Stimulated activated CD8-positive, alpha-beta memory T cell treated with anti-CD3 and anti-CD28 coated beads, Interleukin-15, amount 100 ng/mL, for 1 hour (primary cell): ENCODE results near the gene ALB.

Source experiments
- DNase-seq: peaks from one replicate; pipeline ENCODE4 v3.0.0-alpha.2; 2020; ENCODE audit warnings: low read depth

The ALB gene

DNA sequence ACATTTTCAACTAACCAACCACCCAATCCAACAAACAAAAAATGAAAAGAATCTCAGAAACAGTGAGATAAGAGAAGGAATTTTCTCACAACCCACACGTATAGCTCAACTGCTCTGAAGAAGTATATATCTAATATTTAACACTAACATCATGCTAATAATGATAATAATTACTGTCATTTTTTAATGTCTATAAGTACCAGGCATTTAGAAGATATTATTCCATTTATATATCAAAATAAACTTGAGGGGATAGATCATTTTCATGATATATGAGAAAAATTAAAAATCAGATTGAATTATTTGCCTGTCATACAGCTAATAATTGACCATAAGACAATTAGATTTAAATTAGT is 27.7 kb downstream of the ALB start:
- no peak for DNase-seq

DNA sequence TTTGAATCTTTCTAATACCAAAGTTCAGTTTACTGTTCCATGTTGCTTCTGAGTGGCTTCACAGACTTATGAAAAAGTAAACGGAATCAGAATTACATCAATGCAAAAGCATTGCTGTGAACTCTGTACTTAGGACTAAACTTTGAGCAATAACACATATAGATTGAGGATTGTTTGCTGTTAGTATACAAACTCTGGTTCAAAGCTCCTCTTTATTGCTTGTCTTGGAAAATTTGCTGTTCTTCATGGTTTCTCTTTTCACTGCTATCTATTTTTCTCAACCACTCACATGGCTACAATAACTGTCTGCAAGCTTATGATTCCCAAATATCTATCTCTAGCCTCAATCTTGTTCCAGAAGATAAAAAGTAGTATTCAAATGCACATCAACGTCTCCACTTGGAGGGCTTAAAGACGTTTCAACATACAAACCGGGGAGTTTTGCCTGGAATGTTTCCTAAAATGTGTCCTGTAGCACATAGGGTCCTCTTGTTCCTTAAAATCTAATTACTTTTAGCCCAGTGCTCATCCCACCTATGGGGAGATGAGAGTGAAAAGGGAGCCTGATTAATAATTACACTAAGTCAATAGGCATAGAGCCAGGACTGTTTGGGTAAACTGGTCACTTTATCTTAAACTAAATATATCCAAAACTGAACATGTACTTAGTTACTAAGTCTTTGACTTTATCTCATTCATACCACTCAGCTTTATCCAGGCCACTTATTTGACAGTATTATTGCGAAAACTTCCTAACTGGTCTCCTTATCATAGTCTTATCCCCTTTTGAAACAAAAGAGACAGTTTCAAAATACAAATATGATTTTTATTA is 28.3 kb downstream of the ALB start:
- no peak for DNase-seq

DNA sequence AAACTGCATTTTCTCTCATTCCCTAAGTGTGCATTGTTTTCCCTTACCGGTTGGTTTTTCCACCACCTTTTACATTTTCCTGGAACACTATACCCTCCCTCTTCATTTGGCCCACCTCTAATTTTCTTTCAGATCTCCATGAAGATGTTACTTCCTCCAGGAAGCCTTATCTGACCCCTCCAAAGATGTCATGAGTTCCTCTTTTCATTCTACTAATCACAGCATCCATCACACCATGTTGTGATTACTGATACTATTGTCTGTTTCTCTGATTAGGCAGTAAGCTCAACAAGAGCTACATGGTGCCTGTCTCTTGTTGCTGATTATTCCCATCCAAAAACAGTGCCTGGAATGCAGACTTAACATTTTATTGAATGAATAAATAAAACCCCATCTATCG is 29.1 kb downstream of the ALB start:
- DNase-seq, result no peak

DNA sequence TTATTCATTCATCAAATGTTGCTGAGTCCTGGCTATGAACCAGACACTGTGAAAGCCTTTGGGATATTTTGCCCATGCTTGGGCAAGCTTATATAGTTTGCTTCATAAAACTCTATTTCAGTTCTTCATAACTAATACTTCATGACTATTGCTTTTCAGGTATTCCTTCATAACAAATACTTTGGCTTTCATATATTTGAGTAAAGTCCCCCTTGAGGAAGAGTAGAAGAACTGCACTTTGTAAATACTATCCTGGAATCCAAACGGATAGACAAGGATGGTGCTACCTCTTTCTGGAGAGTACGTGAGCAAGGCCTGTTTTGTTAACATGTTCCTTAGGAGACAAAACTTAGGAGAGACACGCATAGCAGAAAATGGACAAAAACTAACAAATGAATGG is 30.2 kb downstream of the ALB start:
- DNase-seq, result no peak

DNA sequence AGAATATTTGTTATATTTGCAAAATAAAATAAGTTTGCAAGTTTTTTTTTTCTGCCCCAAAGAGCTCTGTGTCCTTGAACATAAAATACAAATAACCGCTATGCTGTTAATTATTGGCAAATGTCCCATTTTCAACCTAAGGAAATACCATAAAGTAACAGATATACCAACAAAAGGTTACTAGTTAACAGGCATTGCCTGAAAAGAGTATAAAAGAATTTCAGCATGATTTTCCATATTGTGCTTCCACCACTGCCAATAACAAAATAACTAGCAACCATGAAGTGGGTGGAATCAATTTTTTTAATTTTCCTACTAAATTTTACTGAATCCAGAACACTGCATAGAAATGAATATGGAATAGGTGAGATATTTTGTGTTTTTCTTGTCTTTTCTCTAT is 31.9 kb downstream of the ALB start, which contains the start of gene AFP:
Gene AFP (plus strand): TSS at position 238 of the 400 bp plus-strand sequence. CDS start 42 bp downstream, at position 280.
- DNase-seq, result no peak

DNA sequence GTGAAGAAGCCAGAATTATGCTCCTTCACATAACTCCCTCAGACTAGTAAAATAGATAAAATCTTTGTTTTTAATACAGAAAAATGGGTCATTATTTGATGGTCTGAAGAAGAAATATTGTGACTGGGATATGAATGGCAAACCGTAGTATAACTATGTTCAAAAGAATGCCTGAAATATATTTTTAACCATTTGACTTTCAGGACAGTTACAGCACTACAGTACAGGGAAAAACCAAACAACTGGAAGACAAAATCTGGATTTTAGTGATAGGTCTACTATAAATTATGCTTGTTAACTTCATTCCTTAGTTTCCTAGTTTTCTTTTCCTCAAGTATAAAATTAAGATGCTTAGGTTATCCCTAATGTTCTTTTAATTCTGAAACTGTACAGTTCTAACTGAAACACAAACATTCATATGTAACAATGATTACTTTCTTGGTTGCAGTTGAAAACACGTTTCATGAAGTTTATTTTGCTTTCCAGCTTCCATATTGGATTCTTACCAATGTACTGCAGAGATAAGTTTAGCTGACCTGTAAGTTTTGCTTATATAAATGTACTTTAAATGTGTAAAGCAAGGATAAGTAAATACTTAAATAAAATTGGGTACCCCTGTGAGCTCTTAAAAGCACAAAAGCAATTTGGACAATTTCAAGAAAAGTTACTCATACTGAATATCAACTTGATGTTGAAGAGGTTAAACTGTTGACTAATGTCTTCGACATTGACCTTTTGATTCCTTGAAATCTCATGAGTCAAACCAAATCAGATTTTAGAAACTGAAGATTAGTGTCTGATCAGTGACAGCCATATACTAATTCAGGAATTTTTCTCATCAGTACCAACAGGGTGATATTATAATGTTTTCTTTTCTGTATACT is 32.8 kb downstream of the ALB start:
- no peak for DNase-seq

DNA sequence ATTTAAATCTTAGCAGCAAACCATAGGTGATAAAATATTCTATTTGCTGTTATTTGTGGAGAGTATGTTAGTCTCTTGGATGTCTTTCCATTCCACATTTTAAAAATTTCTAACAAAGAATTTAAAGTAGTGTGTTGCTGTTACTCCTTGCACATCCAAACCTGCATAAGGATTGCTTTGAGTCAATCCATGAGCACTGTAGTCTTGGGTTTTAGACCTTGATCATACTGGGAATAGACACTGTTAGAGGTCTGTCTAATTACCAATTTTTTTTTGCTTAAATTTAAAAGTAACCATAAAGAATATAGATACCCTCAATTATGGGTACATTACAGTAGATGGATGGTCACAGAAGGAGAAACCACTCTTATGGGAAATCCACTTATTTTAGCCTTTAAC is 33.5 kb downstream of the ALB start:
- no peak for DNase-seq

DNA sequence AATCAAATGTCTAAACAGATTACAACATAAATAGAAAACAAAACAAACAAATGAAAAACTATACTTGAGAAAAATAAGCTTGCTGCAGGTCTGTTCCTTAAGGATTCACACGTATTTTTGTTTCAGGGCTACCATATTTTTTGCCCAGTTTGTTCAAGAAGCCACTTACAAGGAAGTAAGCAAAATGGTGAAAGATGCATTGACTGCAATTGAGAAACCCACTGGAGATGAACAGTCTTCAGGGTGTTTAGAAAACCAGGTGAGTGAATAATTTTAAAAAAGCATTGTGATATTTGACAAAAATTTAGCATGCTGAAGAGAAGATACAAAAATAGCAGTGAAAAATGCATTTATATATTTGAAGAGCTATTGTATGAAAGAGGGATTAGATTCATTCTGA is 34.0 kb downstream of the ALB start:
- DNase-seq, result no peak

DNA sequence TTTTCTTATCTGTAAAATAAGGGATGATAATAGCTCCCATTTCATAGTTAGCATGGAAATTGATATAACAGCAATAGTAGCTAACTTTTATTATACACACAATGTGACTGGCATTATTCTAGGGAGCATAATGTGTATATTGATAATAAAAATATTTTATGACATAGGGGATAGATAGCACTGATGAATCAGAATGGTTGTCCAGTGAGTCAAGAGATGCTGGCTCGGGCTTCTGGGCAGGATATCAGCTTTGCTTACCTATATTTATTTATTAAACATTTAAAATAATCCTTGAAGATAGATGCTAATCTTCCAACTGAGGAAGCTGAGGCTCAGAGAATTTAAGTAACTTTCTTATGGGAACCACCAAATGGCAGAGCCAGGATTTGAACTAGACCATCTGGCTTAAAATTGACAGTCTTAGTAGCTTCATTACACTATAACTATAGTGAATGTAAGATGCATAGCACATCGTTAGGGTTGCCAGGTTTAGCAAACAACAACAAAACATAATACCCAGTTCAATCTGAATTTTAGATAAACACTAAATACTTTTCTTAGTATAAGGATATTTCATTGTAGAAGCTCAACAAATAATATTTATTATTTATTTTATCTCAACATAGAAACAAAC is 34.6 kb downstream of the ALB start:
- no peak for DNase-seq

DNA sequence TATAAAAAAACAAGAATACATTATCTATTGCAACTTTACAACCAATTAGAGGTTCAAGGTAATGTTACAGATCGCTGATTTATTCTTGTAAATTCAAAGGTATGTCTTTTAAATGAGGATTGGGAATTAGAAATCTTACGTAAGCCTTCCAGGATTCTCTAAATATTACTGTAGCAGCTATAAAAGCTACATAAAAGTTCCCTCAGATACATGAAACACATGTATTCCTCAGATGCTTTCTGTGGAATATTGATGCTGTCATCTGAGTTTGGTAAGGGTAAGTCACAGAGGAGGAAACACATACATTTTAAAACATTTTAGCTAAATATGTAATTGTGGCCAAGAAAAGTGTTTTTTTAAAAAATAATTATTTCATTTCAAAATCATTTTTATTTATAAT is 35.4 kb downstream of the ALB start:
- no peak for DNase-seq

DNA sequence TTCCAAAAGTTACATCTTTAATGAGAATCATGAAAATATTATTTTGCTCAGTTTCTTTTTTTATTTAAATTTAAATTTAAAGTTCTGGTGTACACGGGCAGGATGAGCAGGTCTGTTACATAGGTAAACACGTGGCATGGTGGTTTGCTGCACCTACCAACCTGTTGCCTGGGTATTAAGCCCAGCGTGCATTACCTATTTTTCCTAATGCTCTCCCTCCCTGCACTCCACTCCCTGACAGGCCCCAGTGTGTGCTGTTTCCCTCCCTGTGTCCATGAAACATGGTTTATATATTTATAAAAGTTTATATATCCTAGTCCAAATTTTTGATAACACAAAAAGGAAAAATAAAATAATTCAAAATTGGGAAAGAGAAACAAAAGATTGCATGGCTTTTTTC is 35.9 kb downstream of the ALB start:
- no peak for DNase-seq

DNA sequence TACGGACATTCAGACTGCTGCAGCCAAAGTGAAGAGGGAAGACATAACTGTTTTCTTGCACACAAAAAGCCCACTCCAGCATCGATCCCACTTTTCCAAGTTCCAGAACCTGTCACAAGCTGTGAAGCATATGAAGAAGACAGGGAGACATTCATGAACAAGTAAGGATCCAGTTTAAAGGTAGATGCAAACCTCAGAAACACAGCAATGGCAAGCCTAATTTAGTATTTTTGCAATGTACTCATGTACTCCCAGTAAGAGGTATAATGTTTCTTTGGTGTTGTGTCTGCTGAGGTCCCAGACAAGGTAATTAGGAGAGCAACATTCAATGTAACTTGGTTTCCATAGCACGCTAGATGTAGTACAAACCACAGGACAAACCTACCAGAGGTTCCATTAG is 36.6 kb downstream of the ALB start:
- no peak for DNase-seq

DNA sequence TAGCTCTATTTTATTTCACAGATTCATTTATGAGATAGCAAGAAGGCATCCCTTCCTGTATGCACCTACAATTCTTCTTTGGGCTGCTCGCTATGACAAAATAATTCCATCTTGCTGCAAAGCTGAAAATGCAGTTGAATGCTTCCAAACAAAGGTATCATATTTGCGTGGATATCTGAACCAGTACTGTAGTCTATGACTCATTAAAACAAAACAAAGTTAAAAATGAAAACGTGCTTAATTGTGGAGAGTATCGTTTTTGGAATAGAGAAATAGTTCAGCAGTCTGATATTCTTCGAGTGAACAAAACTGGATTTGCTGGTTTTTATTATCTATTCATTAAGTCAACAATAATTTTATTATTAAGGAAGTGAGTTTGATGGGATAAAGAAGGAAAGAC is 38.2 kb downstream of the ALB start:
- DNase-seq, result no peak

DNA sequence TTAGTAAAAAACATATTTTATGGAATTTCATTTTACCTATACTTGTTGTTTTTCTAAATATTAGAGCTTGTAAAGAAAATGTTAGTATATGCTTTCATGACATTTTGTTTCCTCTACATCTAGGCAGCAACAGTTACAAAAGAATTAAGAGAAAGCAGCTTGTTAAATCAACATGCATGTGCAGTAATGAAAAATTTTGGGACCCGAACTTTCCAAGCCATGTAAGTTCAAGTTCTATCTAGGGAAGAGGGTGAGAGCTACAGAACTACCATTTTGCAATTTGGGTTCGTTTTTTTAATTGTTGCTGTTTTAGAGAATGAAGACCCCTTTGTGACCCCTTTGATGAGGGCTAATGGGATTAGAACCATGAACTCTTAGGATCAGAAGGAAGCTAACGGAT is 39.1 kb downstream of the ALB start:
- no peak for DNase-seq

DNA sequence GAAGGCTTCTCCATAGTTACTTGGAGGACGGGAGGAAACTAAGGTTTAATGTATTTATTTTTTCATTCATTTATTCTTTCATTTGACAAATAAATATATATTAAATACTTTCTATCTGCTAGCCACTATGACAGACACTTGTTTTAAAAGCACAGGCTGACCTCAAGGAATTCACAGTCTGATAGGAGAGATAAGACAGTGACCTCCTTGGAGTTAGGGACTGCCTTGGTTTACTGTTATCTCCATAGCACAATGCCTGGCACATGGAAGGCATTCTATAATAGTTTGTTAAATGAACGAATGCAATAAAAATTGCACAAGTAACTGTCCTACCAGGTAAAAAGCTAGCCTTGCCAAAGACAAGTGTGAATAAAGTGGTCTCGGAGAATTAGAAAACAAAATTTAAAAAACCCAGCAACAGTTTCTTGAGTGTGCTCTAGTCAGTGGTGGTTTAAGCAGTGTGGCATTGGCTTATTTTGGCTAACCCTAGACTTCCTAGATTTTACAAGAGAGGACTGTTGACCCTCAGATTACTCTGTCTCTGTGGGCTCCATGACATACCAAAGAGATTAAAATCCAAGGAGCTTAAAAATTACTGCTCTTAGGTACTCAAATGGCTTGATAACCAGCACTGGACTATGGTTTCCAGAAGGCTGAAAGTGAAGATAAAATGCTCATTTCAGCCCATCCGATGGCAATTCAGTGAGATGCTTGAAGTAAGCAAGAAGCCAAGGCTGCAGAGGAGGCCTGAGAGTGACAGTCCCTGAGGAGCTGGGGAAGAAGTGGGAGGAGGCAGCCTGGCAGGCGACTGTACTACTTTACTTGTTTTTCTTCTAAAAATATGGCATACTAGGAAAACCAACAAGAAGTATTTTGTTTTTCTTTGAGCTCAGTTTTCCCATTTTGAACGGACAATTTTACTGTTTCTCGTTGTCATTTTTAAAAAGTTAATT is 41.6 kb downstream of the ALB start:
- no peak for DNase-seq

DNA sequence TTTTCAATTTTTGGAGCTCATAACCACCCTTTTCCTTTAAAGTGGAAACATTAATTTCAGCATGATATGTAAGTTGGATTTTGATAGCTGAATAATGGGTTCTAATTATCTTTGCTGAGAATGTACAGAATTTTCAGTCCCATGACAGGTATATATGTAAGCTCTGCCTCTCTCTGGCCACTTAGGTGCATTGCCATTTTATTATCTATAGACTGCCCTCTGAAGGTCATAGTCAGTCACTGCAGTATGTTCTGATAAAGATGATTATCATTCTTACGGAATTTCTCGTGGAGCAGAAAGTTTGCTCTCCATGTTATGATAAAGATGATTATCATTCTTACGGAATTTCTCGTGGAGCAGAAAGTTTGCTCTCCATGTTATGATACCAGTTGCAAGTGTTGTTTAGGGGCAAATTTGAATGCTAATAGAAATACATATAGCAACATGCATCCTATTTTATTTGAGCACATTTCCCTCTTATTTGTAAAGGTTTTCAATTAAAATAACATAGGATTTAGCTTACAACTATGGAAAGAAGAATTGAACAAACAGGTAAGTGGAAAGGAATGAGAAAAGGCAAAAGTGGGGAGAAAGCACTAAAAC is 42.4 kb downstream of the ALB start:
- DNase-seq, result no peak

DNA sequence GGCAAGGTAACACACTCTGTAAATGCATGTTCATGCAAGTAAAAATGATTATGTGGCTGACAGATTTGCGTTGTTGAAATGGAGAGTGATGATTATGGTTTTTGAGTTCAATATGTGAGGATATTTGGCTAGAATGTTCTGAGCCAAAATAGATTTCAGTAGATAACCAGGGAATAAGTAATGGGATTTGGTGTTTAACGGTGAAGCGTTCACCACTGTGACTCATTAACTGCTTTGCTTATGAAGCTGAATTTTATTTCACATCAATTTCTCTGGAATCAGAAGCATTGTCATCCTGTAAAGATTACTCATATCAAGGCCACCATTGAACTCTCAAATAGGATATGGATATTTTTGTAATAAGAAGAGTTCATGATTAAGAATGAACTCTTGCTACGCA is 43.6 kb downstream of the ALB start:
- DNase-seq, result no peak

DNA sequence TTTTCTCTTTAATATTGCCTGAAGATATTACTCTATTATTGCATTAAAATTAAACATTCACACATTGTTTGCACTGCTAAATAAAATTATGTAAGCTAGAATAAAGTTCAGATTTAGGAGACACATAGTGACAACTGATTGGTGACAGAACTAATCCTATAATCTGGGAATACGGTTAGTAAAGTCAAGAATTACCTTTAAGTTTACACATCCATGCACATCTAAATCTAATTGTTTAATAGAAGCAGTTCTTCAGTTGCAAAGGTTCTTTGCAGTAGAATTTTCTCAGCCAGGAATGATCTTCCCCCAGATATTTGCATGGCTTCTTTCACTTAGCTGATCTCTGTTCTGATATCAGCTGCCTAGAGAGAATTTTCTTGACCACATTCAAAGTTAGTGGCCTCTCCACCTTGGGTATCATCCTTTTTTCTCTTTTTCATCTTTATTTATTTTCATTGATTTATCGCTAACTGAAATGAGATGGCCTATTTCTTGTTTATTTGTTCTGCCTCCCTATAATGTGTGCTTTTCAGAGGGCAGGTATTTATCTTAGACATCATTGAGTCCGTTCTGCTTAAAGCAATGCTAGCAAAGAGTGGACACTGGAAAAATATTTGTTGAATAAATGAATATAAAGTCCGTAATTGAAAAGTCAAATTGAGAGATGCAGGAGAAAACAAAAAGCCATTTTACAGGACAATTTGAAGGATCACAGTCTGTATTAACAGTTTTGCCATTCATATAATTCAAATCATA is 44.5 kb downstream of the ALB start:
- no peak for DNase-seq

DNA sequence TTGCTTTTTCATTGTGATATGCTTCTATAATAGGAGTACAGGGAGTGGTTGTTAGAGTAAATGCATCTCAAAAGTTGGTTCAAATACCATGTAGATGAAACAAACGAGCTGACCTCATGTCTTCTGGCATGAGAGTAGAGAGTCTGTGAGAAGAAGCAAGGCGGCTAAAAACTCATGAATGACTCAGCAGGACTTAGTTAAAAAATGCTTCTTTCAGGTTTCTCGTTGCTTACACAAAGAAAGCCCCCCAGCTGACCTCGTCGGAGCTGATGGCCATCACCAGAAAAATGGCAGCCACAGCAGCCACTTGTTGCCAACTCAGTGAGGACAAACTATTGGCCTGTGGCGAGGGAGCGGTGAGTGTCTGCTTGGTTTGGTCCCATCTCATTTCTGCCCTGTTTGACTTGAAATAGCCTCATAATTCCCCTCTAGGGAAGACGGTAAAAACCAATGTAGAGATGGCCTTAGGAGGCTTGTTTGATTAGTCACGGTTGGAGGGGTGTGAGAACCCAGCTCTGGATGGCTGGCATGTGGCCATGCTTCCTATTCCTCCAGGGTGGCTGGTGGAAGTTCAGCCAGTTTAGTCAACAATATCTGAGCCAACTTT is 46.4 kb downstream of the ALB start:
- no peak for DNase-seq

DNA sequence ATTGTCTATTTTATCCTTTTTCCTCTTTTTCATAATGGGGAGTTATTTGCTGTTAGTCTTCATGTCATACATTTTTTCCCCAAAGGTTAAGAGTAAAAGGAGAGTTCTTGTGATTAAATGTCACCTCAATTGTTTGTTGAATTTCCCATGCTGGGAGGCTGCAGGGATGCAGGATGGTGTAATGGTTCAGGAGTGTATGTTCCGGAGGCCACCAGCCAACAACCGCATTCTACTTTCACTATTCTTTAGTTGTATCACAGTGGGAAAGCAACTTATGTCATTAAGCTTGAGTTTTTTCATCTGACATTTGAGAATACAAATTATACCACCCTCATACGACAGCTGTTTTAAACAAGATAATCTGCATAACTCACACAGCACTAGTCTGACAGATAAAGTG is 47.3 kb downstream of the ALB start:
- no peak for DNase-seq
